GM19452 (cell line): ENCODE data around the gene PKD1L1.

ENCODE experiments used
- ATAC-seq: cut with Tn5 transposase; IDR thresholded peaks from one replicate; pipeline ENCODE4 v1.9.1; 2021; ENCODE audit not compliant: unreplicated experiment

The PKD1L1 gene

GRCh38 chr7:47819607-47819920, 128.7 kb downstream of the PKD1L1 start:
- no peak for ATAC-seq

- ATAC-seq: no peak
Measured at GRCh38 chr7:47818796-47819606, 129.3 kb downstream of the PKD1L1 start.

GRCh38 chr7:47817917-47818316, 130.3 kb downstream of the PKD1L1 start:
- no peak for ATAC-seq

GRCh38 chr7:47816647-47817046, 131.6 kb downstream of the PKD1L1 start:
- no peak for ATAC-seq

GRCh38 chr7:47815867-47816266, 132.4 kb downstream of the PKD1L1 start:
- ATAC-seq: no peak

- ATAC-seq: no peak
Measured at GRCh38 chr7:47814905-47815613, 133.2 kb downstream of the PKD1L1 start.

GRCh38 chr7:47813620-47814260, 134.5 kb downstream of the PKD1L1 start:
- ATAC-seq: no peak

GRCh38 chr7:47812429-47813136, 135.7 kb downstream of the PKD1L1 start:
- ATAC-seq: no peak

- ATAC-seq: no peak
Measured at GRCh38 chr7:47811632-47812380, 136.5 kb downstream of the PKD1L1 start.

GRCh38 chr7:47809387-47809786, 138.9 kb downstream of the PKD1L1 start:
- ATAC-seq: no peak

GRCh38 chr7:47808321-47808720, 139.9 kb downstream of the PKD1L1 start:
- ATAC-seq: no peak

GRCh38 chr7:47807756-47808155, 140.5 kb downstream of the PKD1L1 start:
- ATAC-seq: no peak

GRCh38 chr7:47807126-47807525, 141.1 kb downstream of the PKD1L1 start:
- ATAC-seq: no peak

GRCh38 chr7:47806701-47807103, 141.6 kb downstream of the PKD1L1 start:
- ATAC-seq: no peak

- no peak for ATAC-seq
Measured at GRCh38 chr7:47804767-47805545, 143.3 kb downstream of the PKD1L1 start.

GRCh38 chr7:47803846-47804245, 144.4 kb downstream of the PKD1L1 start:
- no peak for ATAC-seq

- ATAC-seq: no peak
Measured at GRCh38 chr7:47803025-47803424, 145.2 kb downstream of the PKD1L1 start.

GRCh38 chr7:47801423-47801822, 146.8 kb downstream of the PKD1L1 start:
- no peak for ATAC-seq

GRCh38 chr7:47799524-47799923, 148.7 kb downstream of the PKD1L1 start:
- no peak for ATAC-seq

GRCh38 chr7:47796347-47796746, 151.9 kb downstream of the PKD1L1 start:
- ATAC-seq: no peak
